Loucy (cell line): ENCODE results near the gene ARHGAP4.

Source experiments
- EZH2phosphoT487 ChIP-seq: fragments of 200-600 bp; IDR thresholded peaks from 2 replicates; pipeline ENCODE4 v1.6.1; 2018; ENCODE audit warnings: antibody characterized with exemption, mild to moderate bottlenecking, moderate library complexity, borderline replicate concordance
- TF ChIP-seq, protein P1 (sequence below): fragments of 200-600 bp; sonication (generic); conservative IDR thresholded peaks from 2 replicates; pipeline ENCODE4 v1.5.1; 2014; ENCODE audit warnings: mild to moderate bottlenecking, antibody characterized with exemption, low read length

DNA sequence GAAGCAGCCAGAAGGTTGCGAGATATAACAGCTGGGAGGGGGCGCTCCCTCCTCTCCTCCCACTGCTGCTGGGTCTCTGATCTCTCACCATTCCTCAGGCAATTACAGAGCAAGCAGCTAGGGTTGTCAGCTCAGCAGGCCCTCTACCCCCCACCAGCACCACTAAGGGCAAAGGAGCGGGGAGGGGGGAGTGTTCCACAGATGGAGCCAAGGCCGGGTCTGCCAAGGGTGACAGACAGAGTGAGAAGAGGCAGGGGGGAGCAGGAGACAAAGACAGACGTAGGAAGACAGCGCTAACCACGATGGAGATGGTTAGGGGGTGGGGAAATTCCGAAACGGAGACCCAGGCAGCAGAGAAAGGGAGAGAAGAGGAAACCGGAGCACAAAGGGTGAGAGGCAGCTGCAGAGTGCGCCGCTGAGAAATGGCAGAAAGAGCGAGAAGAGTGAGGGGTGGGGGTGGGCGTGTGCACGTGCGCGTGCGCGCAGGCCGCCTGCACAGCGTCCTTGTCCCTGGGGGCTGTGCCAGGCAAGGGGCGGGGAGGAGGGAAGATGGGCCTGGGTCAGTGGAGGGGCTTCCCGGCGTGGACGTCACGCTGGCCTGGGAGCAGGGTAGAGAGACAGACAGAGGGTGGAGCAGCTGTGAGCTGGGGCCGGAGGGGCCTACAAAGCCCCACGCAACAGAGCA, 47.0 kb downstream of the ARHGAP4 start:
- TF ChIP-seq, protein P1, sequence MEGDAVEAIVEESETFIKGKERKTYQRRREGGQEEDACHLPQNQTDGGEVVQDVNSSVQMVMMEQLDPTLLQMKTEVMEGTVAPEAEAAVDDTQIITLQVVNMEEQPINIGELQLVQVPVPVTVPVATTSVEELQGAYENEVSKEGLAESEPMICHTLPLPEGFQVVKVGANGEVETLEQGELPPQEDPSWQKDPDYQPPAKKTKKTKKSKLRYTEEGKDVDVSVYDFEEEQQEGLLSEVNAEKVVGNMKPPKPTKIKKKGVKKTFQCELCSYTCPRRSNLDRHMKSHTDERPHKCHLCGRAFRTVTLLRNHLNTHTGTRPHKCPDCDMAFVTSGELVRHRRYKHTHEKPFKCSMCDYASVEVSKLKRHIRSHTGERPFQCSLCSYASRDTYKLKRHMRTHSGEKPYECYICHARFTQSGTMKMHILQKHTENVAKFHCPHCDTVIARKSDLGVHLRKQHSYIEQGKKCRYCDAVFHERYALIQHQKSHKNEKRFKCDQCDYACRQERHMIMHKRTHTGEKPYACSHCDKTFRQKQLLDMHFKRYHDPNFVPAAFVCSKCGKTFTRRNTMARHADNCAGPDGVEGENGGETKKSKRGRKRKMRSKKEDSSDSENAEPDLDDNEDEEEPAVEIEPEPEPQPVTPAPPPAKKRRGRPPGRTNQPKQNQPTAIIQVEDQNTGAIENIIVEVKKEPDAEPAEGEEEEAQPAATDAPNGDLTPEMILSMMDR = no peak
- TF ChIP-seq EZH2phosphoT487 = no peak
